ENCODE data around the gene BCO2.

Gene BCO2

DNA sequence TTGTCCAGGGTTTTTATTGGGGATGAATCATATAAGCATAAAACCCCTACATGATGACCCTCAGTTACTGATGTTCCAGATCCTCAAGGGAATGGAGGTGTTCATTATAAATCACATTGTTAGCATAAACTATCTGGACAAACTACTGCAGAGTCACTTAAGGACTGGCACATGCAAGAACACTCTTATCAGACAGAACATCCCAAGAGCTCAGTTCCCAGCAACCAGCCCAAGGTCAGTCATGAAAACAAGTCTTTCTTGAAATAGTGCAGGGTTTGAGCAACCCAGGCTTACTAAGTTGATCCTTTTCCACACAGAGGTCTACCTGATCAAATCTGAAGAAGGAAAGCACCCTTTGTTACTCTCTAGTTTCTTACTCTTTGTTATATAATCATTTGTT is 37.4 kb downstream of the BCO2 start:
- TF ChIP-seq, protein P1, sequence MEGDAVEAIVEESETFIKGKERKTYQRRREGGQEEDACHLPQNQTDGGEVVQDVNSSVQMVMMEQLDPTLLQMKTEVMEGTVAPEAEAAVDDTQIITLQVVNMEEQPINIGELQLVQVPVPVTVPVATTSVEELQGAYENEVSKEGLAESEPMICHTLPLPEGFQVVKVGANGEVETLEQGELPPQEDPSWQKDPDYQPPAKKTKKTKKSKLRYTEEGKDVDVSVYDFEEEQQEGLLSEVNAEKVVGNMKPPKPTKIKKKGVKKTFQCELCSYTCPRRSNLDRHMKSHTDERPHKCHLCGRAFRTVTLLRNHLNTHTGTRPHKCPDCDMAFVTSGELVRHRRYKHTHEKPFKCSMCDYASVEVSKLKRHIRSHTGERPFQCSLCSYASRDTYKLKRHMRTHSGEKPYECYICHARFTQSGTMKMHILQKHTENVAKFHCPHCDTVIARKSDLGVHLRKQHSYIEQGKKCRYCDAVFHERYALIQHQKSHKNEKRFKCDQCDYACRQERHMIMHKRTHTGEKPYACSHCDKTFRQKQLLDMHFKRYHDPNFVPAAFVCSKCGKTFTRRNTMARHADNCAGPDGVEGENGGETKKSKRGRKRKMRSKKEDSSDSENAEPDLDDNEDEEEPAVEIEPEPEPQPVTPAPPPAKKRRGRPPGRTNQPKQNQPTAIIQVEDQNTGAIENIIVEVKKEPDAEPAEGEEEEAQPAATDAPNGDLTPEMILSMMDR (IDR thresholded peaks at IDR 0.05) = no peak

DNA sequence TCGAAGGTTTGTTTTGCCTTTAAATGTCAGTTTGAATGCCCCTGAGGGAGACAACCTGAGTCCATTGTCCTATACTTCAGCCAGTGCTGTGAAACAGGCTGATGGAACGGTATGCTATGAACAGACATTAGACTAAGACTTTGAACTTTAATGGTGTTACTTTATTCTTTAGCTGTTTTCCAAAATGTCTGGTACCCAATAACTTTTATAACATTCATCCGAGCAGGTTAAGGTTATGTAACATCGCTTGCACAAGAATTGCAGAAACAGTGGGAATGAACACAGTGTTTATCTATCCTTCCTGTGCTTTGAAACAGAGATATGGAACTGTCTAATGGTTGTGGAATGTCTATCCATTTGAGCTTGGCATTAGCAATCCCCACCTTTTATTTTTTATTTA is 38.4 kb downstream of the BCO2 start:
- TF ChIP-seq, protein P1 (IDR thresholded peaks at IDR 0.05) = no peak

DNA sequence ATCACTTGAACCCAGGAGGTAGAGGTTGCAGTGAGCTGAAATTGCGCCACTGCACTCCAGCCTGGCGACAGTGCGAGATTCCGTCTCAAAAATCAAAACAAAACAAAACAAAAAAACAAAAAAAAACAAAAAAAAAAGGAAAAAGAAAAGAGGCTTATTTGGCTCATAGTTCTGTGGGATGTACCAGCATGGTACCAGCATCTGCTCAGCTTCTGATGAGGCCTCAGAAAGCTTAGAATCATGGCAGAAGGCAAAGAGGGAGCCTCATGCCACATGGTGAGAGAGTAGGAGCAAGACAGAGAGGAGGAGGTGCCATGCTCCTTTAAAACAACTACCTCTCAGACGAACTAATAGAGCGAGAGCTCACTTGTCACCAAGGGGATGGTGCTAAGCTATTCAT is 40.3 kb downstream of the BCO2 start:
- TF ChIP-seq, protein P1 (IDR thresholded peaks at IDR 0.05) = no peak

DNA sequence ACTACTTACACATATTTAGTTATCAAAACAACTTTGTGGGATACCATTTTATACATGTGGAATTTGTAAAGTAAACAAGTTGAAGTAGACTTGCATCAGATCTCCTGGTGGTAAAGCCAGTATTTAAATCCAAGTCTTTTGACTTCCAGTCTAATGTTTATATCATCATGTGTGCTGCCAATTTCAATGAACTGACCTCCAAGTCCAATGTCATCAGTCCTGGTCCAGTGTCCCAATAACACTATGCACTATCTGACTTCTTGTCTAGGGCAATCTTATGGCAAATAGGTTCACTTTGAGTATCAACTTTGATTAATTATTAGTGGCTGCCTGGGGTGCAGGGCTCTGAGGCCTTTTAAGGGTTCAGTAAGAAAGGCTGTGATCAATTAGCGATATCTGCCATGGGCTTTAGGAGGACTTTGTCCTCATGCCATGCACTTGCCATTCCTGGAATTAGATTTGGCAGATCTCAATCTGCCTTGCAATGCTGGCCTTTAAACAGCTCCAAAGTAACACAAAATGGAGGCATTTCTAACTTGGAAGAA is 41.3 kb downstream of the BCO2 start:
- TF ChIP-seq, protein P1 (IDR thresholded peaks at IDR 0.05) = no peak

DNA sequence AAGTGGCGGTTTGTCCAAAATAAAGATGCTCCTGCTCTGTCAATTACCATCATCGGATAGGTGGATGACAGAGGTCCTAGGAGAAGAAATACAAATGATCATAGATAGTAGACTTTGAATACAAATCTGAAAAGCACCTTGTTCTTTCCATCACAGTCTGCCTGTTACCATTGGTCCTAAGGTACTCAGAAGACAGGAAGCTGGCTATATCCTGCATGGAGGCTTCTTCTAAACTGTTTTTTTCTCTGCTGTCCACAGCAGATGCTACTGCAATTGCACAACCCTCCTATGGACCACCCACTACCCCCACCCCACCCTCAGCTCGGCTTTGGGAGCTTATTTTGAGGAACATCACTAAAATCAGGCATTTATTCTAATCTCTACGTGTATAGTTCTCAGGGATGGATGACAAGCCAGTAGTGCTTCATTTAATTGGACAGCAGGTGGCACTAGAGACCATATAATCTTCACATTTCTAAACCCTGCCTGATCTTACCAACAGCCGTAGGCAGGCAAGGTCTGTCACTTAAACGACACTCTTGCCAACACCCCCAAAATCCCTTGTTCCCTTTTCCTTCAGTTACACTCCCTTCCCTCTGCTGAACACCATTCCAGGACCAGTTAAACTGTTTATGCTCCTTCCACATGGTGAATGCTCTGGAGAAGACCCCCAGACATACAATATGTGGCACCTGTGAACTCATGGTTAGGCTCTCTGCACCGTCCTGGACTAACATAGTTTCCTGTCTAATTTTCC is 44.3 kb downstream of the BCO2 start:
- TF ChIP-seq, protein P1 (IDR thresholded peaks at IDR 0.05) = peak; percentile 74

DNA sequence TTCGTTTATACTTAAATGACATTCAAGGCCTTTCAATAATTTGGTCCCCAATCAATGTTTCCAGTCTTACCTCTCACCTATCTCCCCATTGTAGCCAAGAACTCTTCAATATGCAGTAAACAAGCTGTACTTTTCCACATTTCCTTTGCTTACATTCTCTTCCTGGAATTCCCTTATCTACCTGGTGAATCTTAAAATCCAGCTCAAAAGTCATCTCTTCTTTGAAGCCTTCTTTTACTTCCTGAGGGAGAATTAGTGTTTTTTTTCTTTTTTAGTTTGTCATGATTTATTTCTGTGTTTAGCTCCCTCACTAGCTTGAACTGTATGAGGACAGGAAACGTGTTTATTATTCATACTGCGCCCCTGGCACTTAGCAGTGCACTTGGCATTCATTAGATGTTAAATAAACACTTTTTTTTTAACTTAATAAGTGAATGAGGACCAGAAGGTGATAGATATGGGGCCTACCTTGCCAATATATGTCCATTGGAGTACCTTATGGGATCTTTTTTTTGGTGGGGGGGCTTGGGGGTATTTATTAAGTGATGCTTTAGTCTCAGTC is 46.0 kb downstream of the BCO2 start:
- TF ChIP-seq, protein P1 (IDR thresholded peaks at IDR 0.05) = no peak

DNA sequence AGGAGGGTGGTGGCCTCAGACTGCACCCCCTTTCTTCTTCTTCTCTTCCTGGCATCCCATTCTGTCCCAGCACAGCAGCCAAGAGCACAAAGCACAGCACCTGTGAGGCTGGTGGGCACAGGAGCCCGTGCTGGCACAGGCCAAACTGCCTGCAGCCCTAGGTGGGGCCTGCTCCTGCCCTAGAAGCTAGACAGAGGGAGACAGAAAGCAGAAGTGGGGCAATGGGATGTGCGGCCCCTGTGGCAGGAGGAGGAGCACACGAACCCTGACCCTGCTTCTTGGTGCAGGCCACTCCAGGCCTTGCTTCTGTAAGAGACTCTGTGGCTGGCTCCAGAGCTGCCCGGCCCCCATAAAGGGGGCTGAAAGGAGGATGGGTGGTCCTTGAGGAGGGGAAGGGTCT is 47.0 kb downstream of the BCO2 start:
- TF ChIP-seq, protein P1 (IDR thresholded peaks at IDR 0.05) = no peak

Data from LNCAP (cell line).